ENCODE results near the gene RPL27A.

The RPL27A gene

GRCh38 chr11:8685820-8686219 is 3.2 kb downstream of the RPL27A start:
- peak overlapping the region; percentile 26 for H3K27ac Mint-ChIP-seq
- CTCF ChIA-PET: no interaction called here
- H3K27me3 Mint-ChIP-seq: no peaks in the 10 kb centered on the region
- peaks cover 73% of the 10 kb centered on the region for H3K4me1 Mint-ChIP-seq
- peaks cover 52% of the 10 kb centered on the region for H3K36me3 Mint-ChIP-seq
- no peaks in the 10 kb centered on the region for H3K9me3 Mint-ChIP-seq
- DNase-seq: no peak
- H3K4me3 Mint-ChIP-seq: no peak overlapping the region

- no peak for DNase-seq
- Mint-ChIP-seq H3K9me3 (no peaks in the 10 kb centered on the region), H3K27me3 (no peaks in the 10 kb centered on the region), H3K4me1 (peaks cover 71% of the 10 kb centered on the region), H3K4me3 (no peak overlapping the region), H3K27ac (no peak overlapping the region), H3K36me3 (peaks cover 53% of the 10 kb centered on the region)
- CTCF ChIA-PET: no interaction called here
Measured at GRCh38 chr11:8686325-8686724, 3.7 kb downstream of the RPL27A start.

- H3K4me3 Mint-ChIP-seq: peak overlapping the region; percentile 94
- H3K9me3 Mint-ChIP-seq: no peaks in the 10 kb centered on the region
- peaks cover 58% of the 10 kb centered on the region for H3K4me1 Mint-ChIP-seq
- peak overlapping the region; percentile 99 for H3K27ac Mint-ChIP-seq
- DNase-seq: peak; percentile 91
- H3K27me3 Mint-ChIP-seq: no peaks in the 10 kb centered on the region
- H3K36me3 Mint-ChIP-seq: peaks cover 45% of the 10 kb centered on the region
- CTCF ChIA-PET: interaction anchor here (0.6 to 1.2 kb wide), 4 partner anchors 15 to 449 kb away, joined by 3 to 6 read pairs (median 3); no protein-coding TSS in a partner anchor
Measured at GRCh38 chr11:8688414-8689362, 6.1 kb downstream of the RPL27A start.

- Mint-ChIP-seq H3K27me3 (no peaks in the 10 kb centered on the region), H3K4me1 (peaks cover 48% of the 10 kb centered on the region), H3K36me3 (peaks cover 39% of the 10 kb centered on the region), H3K9me3 (no peaks in the 10 kb centered on the region), H3K4me3 (peak overlapping the region; percentile 94), H3K27ac (peak overlapping the region; percentile 99)
- CTCF ChIA-PET: interaction anchor here (0.9 kb wide), 1 partner anchor 270 kb away, joined by 3 read pairs; no protein-coding TSS in a partner anchor
- no peak for DNase-seq
Measured at GRCh38 chr11:8689726-8690255, 7.2 kb downstream of the RPL27A start.

- Mint-ChIP-seq H3K4me3 (peak overlapping the region; percentile 94), H3K27me3 (no peaks in the 10 kb centered on the region), H3K36me3 (peaks cover 30% of the 10 kb centered on the region), H3K9me3 (no peaks in the 10 kb centered on the region), H3K27ac (peak overlapping the region; percentile 99), H3K4me1 (peaks cover 40% of the 10 kb centered on the region)
- CTCF ChIA-PET: interaction anchor here (0.6 kb wide), 1 partner anchor 354 kb away, joined by 3 read pairs; no protein-coding TSS in a partner anchor
- DNase-seq: no peak
Measured at GRCh38 chr11:8690374-8691342, 8.1 kb downstream of the RPL27A start.

GRCh38 chr11:8691601-8692000 is 9.0 kb downstream of the RPL27A start:
- Mint-ChIP-seq H3K4me1 (peaks cover 36% of the 10 kb centered on the region), H3K27ac (no peak overlapping the region), H3K27me3 (no peaks in the 10 kb centered on the region), H3K36me3 (peaks cover 23% of the 10 kb centered on the region), H3K9me3 (no peaks in the 10 kb centered on the region), H3K4me3 (no peak overlapping the region)
- CTCF ChIA-PET: no interaction called here
- DNase-seq: no peak

- no peaks in the 10 kb centered on the region for H3K27me3 Mint-ChIP-seq
- no peak overlapping the region for H3K27ac Mint-ChIP-seq
- peaks cover 16% of the 10 kb centered on the region for H3K36me3 Mint-ChIP-seq
- H3K4me3 Mint-ChIP-seq: no peak overlapping the region
- no peaks in the 10 kb centered on the region for H3K9me3 Mint-ChIP-seq
- H3K4me1 Mint-ChIP-seq: peaks cover 28% of the 10 kb centered on the region
- no peak for DNase-seq
- CTCF ChIA-PET: no interaction called here
Measured at GRCh38 chr11:8692417-8692816, 9.8 kb downstream of the RPL27A start.

GRCh38 chr11:8693010-8693551 is 10.5 kb downstream of the RPL27A start:
- Mint-ChIP-seq H3K36me3 (peaks cover 12% of the 10 kb centered on the region), H3K9me3 (no peaks in the 10 kb centered on the region), H3K4me3 (no peak overlapping the region), H3K27ac (no peak overlapping the region), H3K27me3 (no peaks in the 10 kb centered on the region), H3K4me1 (peaks cover 23% of the 10 kb centered on the region)
- CTCF ChIA-PET: no interaction called here
- no peak for DNase-seq

- CTCF ChIA-PET: no interaction called here
- Mint-ChIP-seq H3K36me3 (peaks cover 9% of the 10 kb centered on the region), H3K9me3 (no peaks in the 10 kb centered on the region), H3K27me3 (no peaks in the 10 kb centered on the region), H3K27ac (no peak overlapping the region), H3K4me3 (no peak overlapping the region), H3K4me1 (peaks cover 19% of the 10 kb centered on the region)
- DNase-seq: no peak
Measured at GRCh38 chr11:8693555-8693954, 11.0 kb downstream of the RPL27A start.

- H3K27me3 Mint-ChIP-seq: no peaks in the 10 kb centered on the region
- no peak for DNase-seq
- no peak overlapping the region for H3K27ac Mint-ChIP-seq
- H3K4me1 Mint-ChIP-seq: peaks cover 14% of the 10 kb centered on the region
- CTCF ChIA-PET: no interaction called here
- H3K9me3 Mint-ChIP-seq: no peaks in the 10 kb centered on the region
- H3K36me3 Mint-ChIP-seq: peaks cover 8% of the 10 kb centered on the region
- no peak overlapping the region for H3K4me3 Mint-ChIP-seq
Measured at GRCh38 chr11:8694137-8694536, 11.5 kb downstream of the RPL27A start.

- DNase-seq: no peak
- H3K36me3 Mint-ChIP-seq: peaks cover 5% of the 10 kb centered on the region
- peaks cover 2% of the 10 kb centered on the region for H3K4me1 Mint-ChIP-seq
- no peak overlapping the region for H3K4me3 Mint-ChIP-seq
- no peaks in the 10 kb centered on the region for H3K9me3 Mint-ChIP-seq
- H3K27ac Mint-ChIP-seq: no peak overlapping the region
- H3K27me3 Mint-ChIP-seq: no peaks in the 10 kb centered on the region
- CTCF ChIA-PET: no interaction called here
Measured at GRCh38 chr11:8697054-8697453, 14.5 kb downstream of the RPL27A start.

GRCh38 chr11:8698379-8698851 is 15.8 kb downstream of the RPL27A start:
- Mint-ChIP-seq H3K36me3 (peaks cover 5% of the 10 kb centered on the region), H3K9me3 (no peaks in the 10 kb centered on the region), H3K4me3 (no peak overlapping the region), H3K27me3 (no peaks in the 10 kb centered on the region), H3K4me1 (peaks cover 2% of the 10 kb centered on the region), H3K27ac (no peak overlapping the region)
- CTCF ChIA-PET: no interaction called here
- no peak for DNase-seq

- H3K36me3 Mint-ChIP-seq: peaks cover 2% of the 10 kb centered on the region
- H3K4me1 Mint-ChIP-seq: peaks cover 2% of the 10 kb centered on the region
- DNase-seq: no peak
- no peak overlapping the region for H3K27ac Mint-ChIP-seq
- CTCF ChIA-PET: no interaction called here
- H3K4me3 Mint-ChIP-seq: no peak overlapping the region
- no peaks in the 10 kb centered on the region for H3K27me3 Mint-ChIP-seq
- no peaks in the 10 kb centered on the region for H3K9me3 Mint-ChIP-seq
Measured at GRCh38 chr11:8698917-8699441, 16.4 kb downstream of the RPL27A start.
